HCT116 (cell line): ENCODE results near the gene VASH2. TPM values are rescaled to one million over a fixed set of nuclear protein-coding genes. Genes with fewer than 3 reads are reported as not detected.

ENCODE experiments used
- ATAC-seq: fragments of 200-7000 bp; cut with Tn5 transposase; 2 replicates; pipeline ENCODE4 v1.9.1; 2020; ENCODE audit warnings: mild to moderate bottlenecking, moderate library complexity
- BruUV-seq: library from RNA; stranded (reverse); fragments of 400-500 nt; replicated peaks from 2 replicates; lab custom pipeline; 2021; lab: Mats Ljungman, UMichigan
- CTCF ChIA-PET: fragments of 300-600 bp; sonication (Branson Sonifier 250); formaldehyde crosslinking; loops from one replicate; lab custom pipeline; 2021; ENCODE audit warnings: antibody characterized with exemption; lab: Charles Lee
- POLR2A ChIA-PET: fragments of 300-600, 350-600 bp; sonication (Branson Sonifier 250); formaldehyde crosslinking; loops from one replicate; lab custom pipeline; 2021; ENCODE audit warnings: antibody characterized with exemption; lab: Charles Lee
- RAD21 ChIA-PET, 2 experiments: fragments of 300-600 bp; sonication (Branson Sonifier 250); formaldehyde crosslinking; loops; one replicate each; lab custom pipeline; 2023; ENCODE audit warnings: low total read pairs in 2 of 2; ENCODE audit not compliant: uncharacterized antibody in 2 of 2, unreplicated experiment in 2 of 2, low non-redundant PET in 1 of 2; lab: Charles Lee
- DNase-seq: peaks from one replicate; pipeline ENCODE4 v3.0.0-alpha.2; 2010; ENCODE audit warnings: low read depth, low spot score
- H2AFZ ChIP-seq: fragments of 200-600 bp; shearing (Covaris generic), sonication (generic); 2 replicates; pipeline ENCODE4 v1.6.1; 2017; ENCODE audit warnings: low read depth, mixed run types, mixed read lengths, antibody characterized with exemption, low read length; ENCODE audit not compliant: poor library complexity, severe bottlenecking
- H3K27ac ChIP-seq: 2 replicates; pipeline ENCODE4 v1.5.1; 2012; ENCODE audit warnings: low read depth, low read length
- H3K27me3 ChIP-seq: fragments of 200-600 bp; sonication (generic); 2 replicates; pipeline ENCODE4 v1.6.1; 2016; ENCODE audit warnings: mixed run types, low read length, mixed read lengths; ENCODE audit not compliant: insufficient read depth
- H3K36me3 ChIP-seq, 2 experiments: fragments of 200-500 bp in 1 of 2; fragments of 200-600 bp in 1 of 2; sonication (Bioruptor generic) in 1 of 2; sonication (generic) in 1 of 2; 2 replicates each; pipeline versions ENCODE4 v1.5.1 to v1.6.1; 2014 to 2016; ENCODE audit warnings: low read length in 2 of 2, inconsistent platforms in 1 of 2, mixed read lengths in 1 of 2, mixed run types in 1 of 2; ENCODE audit not compliant: insufficient read depth in 2 of 2, control insufficient read depth in 1 of 2
- H3K4me1 ChIP-seq, 2 experiments: fragments of 200-600 bp in 1 of 2; sonication (generic) in 1 of 2; 2 replicates each; pipeline versions ENCODE4 v1.5.1 to v1.6.1; 2012 to 2017; ENCODE audit warnings: low read length in 2 of 2, inconsistent platforms in 1 of 2, mild to moderate bottlenecking in 1 of 2, mixed read lengths in 1 of 2, mixed run types in 1 of 2, moderate library complexity in 1 of 2; ENCODE audit not compliant: insufficient read depth in 2 of 2, control insufficient read depth in 1 of 2
- H3K4me2 ChIP-seq: fragments of 200-600 bp; sonication (generic); 2 replicates; pipeline ENCODE4 v1.6.1; 2017; ENCODE audit warnings: mixed run types, low read length, mixed read lengths
- H3K4me3 ChIP-seq, 2 experiments: fragments of 200-600 bp in 1 of 2; sonication (generic) in 1 of 2; replicated peaks in 1 of 2; 2 replicates each; pipeline ENCODE4 v1.5.1; 2011 to 2016; ENCODE audit warnings: low read length in 2 of 2, control low read depth in 1 of 2, low read depth in 1 of 2, mild to moderate bottlenecking in 1 of 2, mixed read lengths in 1 of 2, mixed run types in 1 of 2
- H3K79me2 ChIP-seq: fragments of 200-600 bp; sonication (generic); 2 replicates; pipeline ENCODE4 v1.6.1; 2017; ENCODE audit warnings: mild to moderate bottlenecking, mixed run types, low read length, moderate library complexity, mixed read lengths; ENCODE audit not compliant: insufficient read depth
- H3K9ac ChIP-seq: fragments of 200-600 bp; sonication (generic); 2 replicates; pipeline ENCODE4 v1.6.1; 2016; ENCODE audit warnings: low read length, mixed read lengths
- H3K9me2 ChIP-seq: fragments of 200-600 bp; sonication (generic), shearing (Covaris generic); 2 replicates; pipeline ENCODE4 v1.6.1; 2017; ENCODE audit warnings: mixed run types, mild to moderate bottlenecking, moderate library complexity; ENCODE audit not compliant: insufficient read depth
- H3K9me3 ChIP-seq, 2 experiments: fragments of 200-500 bp in 1 of 2; fragments of 200-600 bp in 1 of 2; sonication (Bioruptor generic) in 1 of 2; sonication (generic) in 1 of 2; 2 replicates each; pipeline ENCODE4 v1.6.1; 2014 to 2017; ENCODE audit warnings: low read length in 2 of 2, mixed read lengths in 2 of 2, inconsistent platforms in 1 of 2, low read depth in 1 of 2, mild to moderate bottlenecking in 1 of 2, mixed run types in 1 of 2, moderate library complexity in 1 of 2; ENCODE audit not compliant: control insufficient read depth in 1 of 2, insufficient read depth in 1 of 2
- H4K20me1 ChIP-seq: fragments of 200-600 bp; sonication (generic), shearing (Covaris generic); 2 replicates; pipeline ENCODE4 v1.6.1; 2017; ENCODE audit warnings: mixed run types, mild to moderate bottlenecking, moderate library complexity; ENCODE audit not compliant: insufficient read depth
- ATF3 ChIP-seq: IDR thresholded peaks from 2 replicates; pipeline ENCODE4 v1.6.1; 2012
- CBX3 ChIP-seq: IDR thresholded peaks from 2 replicates; pipeline ENCODE4 v1.6.1; 2012; ENCODE audit warnings: low read depth
- CEBPB ChIP-seq: IDR thresholded peaks from 2 replicates; pipeline ENCODE4 v1.6.1; 2012; ENCODE audit warnings: low read depth
- CTCF ChIP-seq, 3 experiments: fragments of 200-600 bp in 1 of 3; sonication (generic) in 1 of 3; IDR thresholded peaks in 2 of 3; conservative IDR thresholded peaks in 1 of 3; 2 replicates each; pipeline ENCODE4 v1.5.1; 2012 to 2017; ENCODE audit warnings: low read depth in 2 of 3, low read length in 2 of 3, antibody characterized with exemption in 1 of 3, borderline replicate concordance in 1 of 3, control low read depth in 1 of 3, mild to moderate bottlenecking in 1 of 3, mixed read lengths in 1 of 3, mixed run types in 1 of 3, moderate library complexity in 1 of 3; ENCODE audit not compliant: insufficient read depth in 1 of 3
- EGR1 ChIP-seq: IDR thresholded peaks from 2 replicates; pipeline ENCODE4 v1.6.1; 2012; ENCODE audit warnings: low read depth
- ELF1 ChIP-seq: IDR thresholded peaks from 2 replicates; pipeline ENCODE4 v1.6.1; 2012; ENCODE audit warnings: low read depth, borderline replicate concordance
- EZH2 ChIP-seq: fragments of 200-600 bp; sonication (generic); IDR thresholded peaks from 2 replicates; pipeline ENCODE4 v1.6.1; 2017; ENCODE audit warnings: antibody characterized with exemption, mixed run types
- EZH2phosphoT487 ChIP-seq: fragments of 200-600 bp; IDR thresholded peaks from 2 replicates; pipeline ENCODE4 v1.6.1; 2018; ENCODE audit warnings: antibody characterized with exemption, borderline replicate concordance
- FOSL1 ChIP-seq: IDR thresholded peaks from 2 replicates; pipeline ENCODE4 v1.6.1; 2012; ENCODE audit warnings: low read depth
- JUND ChIP-seq: IDR thresholded peaks from 2 replicates; pipeline ENCODE4 v1.6.1; 2012
- MAX ChIP-seq: IDR thresholded peaks from 2 replicates; pipeline ENCODE4 v1.6.1; 2012
- POLR2AphosphoS5 ChIP-seq: IDR thresholded peaks from 2 replicates; pipeline ENCODE4 v1.6.1; 2011; ENCODE audit warnings: mild to moderate bottlenecking, low read depth, low read length, moderate library complexity
- RAD21 ChIP-seq: IDR thresholded peaks from 2 replicates; pipeline ENCODE4 v1.6.1; 2012; ENCODE audit warnings: low read depth, mild to moderate bottlenecking
- REST ChIP-seq: IDR thresholded peaks from 2 replicates; pipeline ENCODE4 v1.6.1; 2012; ENCODE audit warnings: low read depth
- SIN3A ChIP-seq: IDR thresholded peaks from 2 replicates; pipeline ENCODE4 v1.6.1; 2012; ENCODE audit warnings: low read depth
- YY1 ChIP-seq: IDR thresholded peaks from 2 replicates; pipeline ENCODE4 v1.6.1; 2011; ENCODE audit warnings: low read length, low read depth, moderate library complexity, mild to moderate bottlenecking; ENCODE audit not compliant: insufficient replicate concordance; ENCODE audit errors: extremely low read depth
- ZNF274 ChIP-seq: fragments of 200-500 bp; sonication (Bioruptor generic); IDR thresholded peaks from 2 replicates; pipeline ENCODE4 v1.6.1; 2014; ENCODE audit warnings: mild to moderate bottlenecking, low read depth, low read length, inconsistent platforms
- intact Hi-C: fragments of 100-400 bp; cut with micrococcal nuclease; formaldehyde crosslinking; loops from 2 replicates; pipeline ENCODE4 v1.10.0; 2022
- total RNA-seq: library from RNA; stranded (reverse); gene quantifications from one replicate; pipeline ENCODE4 v1.2.1, GENCODE V29; 2021; ENCODE audit not compliant: unreplicated experiment

The VASH2 gene
- total RNA-seq, 1 experiment from 2014 or later = 5.7 TPM

- TF ChIP-seq EGR1 (no peak), MAX (no peak), ELF1 (no peak), ZNF274 (no peak), CBX3 (no peak), YY1 (no peak), POLR2AphosphoS5 (no peak), CEBPB (no peak), JUND (no peak), FOSL1 (no peak), ATF3 (no peak), EZH2phosphoT487 (no peak), RAD21 (no peak), EZH2 (no peak), SIN3A (no peak), REST (no peak), CTCF (IDR thresholded peaks at IDR 0.05 in 2 of 3, conservative IDR thresholded peaks at IDR 0.05 in 1 of 3; ENCODE audit: borderline replicate concordance in 1 of 3, insufficient read depth in 1 of 3, low read depth in 2 of 3, low read length in 2 of 3) (no peak)
- no peaks in the 10 kb centered on the region for H3K9me3 ChIP-seq
- ATAC-seq (no peak), DNase-seq (no peak)
- no TSS peak for BruUV-seq
- H3K27ac ChIP-seq = no peak overlapping the region
- no peak overlapping the region for H3K4me2 ChIP-seq
- H3K4me3 ChIP-seq = no peak overlapping the region
- no peak overlapping the region for H2AFZ ChIP-seq
- H3K79me2 ChIP-seq = no peaks in the 10 kb centered on the region
- CTCF ChIA-PET = no interaction called here
- no peaks in the 10 kb centered on the region for H3K9me2 ChIP-seq
- H3K4me1 ChIP-seq = no peaks in the 10 kb centered on the region
- no peaks in the 10 kb centered on the region; a peak in 1 of 4 replicates for H3K36me3 ChIP-seq
- intact Hi-C loops = no loop called here
- no peaks in the 10 kb centered on the region for H3K27me3 ChIP-seq
- no peak overlapping the region for H3K9ac ChIP-seq
- RAD21 ChIA-PET = no interaction called here
- POLR2A ChIA-PET = no interaction called here
- H4K20me1 ChIP-seq = no peaks in the 10 kb centered on the region
These were observed 26.2 kb downstream of the VASH2 start for GRCh38 chr1:212976586-212976985.
